CD4-positive, alpha-beta T cell treated with Interleukin-6 for 4 hours (primary cell): Measurements from ENCODE around the gene NFATC3.
"Not testable (repeated sequence)": the region's sequence is repeated elsewhere in the genome, so short reads cannot be mapped to it uniquely, and the experiment has no call there.

Experiments
- DNase-seq: peaks from one replicate; pipeline ENCODE4 v3.0.0-alpha.2; 2020; ENCODE audit warnings: mixed read lengths

NFATC3 gene

GRCh38 chr16:68120496-68120895 lies 35.3 kb downstream of the NFATC3 start:
- DNase-seq: not testable (repeated sequence)

DNA sequence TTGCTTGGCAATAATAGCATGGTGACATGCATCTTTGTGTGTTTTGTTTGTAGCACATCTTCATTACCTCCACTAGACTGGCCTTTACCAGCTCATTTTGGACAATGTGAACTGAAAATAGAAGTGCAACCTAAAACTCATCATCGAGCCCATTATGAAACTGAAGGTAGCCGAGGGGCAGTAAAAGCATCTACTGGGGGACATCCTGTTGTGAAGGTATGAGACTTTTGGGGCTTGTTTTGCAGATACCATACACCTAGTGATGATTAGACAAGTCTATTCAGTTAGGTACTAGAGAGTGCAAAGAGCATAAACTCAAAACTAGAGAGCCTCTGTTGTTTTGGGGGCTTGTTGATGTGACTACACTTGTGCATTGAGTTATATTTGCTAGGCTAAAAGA lies 41.2 kb downstream of the NFATC3 start:
- DNase-seq: no peak

- DNase-seq: no peak
Observed at GRCh38 chr16:68128577-68129305, 43.6 kb downstream of the NFATC3 start.

GRCh38 chr16:68130520-68130919 lies 45.4 kb downstream of the NFATC3 start:
- no peak for DNase-seq

GRCh38 chr16:68131813-68132706 lies 46.9 kb downstream of the NFATC3 start:
- peak; percentile 14 for DNase-seq

DNA sequence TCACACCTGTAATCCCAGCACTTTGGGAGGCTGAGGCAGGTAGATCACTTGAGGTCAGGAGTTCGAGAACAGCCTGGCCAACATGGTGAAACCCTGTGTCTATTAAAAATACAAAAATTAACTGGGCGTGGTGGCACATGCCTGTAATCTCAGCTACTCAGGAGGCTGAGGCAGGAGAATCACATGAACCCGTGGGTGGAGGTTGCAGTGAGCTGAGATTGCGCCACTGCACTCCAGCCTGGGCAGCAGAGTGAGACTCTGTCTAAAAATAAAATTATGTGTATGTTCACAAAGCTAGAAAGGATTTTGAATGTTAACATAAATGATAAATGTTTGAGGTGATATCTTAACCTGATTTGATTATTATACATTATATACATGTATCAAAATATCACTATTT lies 47.8 kb downstream of the NFATC3 start:
- DNase-seq: not testable (repeated sequence)

DNA sequence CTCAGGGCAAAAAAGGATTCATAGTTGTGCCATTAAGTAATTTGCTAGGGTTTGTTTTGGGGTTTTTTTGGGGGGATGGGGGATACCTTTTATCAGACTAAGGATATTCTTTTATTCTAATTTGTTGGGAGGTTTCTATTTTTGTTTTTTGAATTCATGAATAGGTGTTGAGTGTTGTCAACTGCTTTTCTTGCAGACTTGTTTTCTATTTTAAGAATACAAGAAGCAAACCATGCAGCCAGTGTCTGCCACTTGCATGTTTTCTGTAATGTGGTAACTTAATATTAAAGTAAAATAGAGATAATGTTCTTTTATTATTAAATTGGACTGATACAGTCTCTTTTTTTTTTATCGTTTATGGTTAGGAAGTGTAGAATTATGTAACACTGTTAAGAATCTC lies 49.5 kb downstream of the NFATC3 start:
- DNase-seq: no peak

DNA sequence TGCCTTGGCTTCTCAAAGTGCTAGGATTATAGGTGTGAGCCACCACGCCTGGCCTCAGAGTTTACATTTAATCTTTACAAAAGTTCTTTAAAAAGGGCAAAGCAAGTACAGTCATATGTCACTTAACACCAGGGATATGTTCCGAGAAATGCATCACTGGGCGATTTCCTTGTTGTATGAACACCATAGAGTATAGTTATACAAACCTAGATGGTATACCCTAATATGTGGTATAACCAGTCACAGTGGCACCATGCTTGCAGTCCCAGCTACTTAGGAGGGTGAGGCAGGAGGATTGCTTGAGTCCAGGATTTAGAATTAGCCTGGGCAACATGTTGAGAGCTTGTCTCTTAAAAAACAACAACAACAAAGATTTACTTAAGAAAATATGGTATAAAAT lies 51.3 kb downstream of the NFATC3 start:
- DNase-seq: no peak

DNA sequence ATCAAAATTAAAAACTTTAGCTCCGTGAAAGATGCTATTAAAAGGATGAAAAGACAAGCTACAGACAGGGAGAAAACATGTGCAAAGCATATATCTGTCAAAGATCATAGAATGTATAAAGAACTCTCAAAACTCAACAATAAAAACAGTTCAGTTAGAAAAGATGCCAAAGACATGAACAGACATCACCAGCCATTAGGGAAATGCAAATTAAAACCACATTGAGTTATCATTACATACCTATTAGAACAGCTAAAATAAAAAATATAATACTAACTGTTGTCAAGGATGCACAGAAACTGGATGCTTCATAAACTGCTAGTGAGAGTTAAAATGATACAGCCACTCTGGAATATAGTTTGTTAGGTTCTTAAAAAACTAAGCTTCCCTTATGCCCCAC lies 58.8 kb downstream of the NFATC3 start:
- no peak for DNase-seq

- no peak for DNase-seq
Observed at GRCh38 chr16:68146585-68146984, 61.4 kb downstream of the NFATC3 start.

GRCh38 chr16:68147444-68147843 lies 62.3 kb downstream of the NFATC3 start:
- no peak for DNase-seq

GRCh38 chr16:68149596-68149995 lies 64.4 kb downstream of the NFATC3 start:
- no peak for DNase-seq

GRCh38 chr16:68155425-68155824 lies 70.3 kb downstream of the NFATC3 start:
- no peak for DNase-seq

GRCh38 chr16:68162413-68162812 lies 77.2 kb downstream of the NFATC3 start:
- no peak for DNase-seq

GRCh38 chr16:68163275-68163674 lies 78.1 kb downstream of the NFATC3 start:
- not testable (repeated sequence) for DNase-seq

DNA sequence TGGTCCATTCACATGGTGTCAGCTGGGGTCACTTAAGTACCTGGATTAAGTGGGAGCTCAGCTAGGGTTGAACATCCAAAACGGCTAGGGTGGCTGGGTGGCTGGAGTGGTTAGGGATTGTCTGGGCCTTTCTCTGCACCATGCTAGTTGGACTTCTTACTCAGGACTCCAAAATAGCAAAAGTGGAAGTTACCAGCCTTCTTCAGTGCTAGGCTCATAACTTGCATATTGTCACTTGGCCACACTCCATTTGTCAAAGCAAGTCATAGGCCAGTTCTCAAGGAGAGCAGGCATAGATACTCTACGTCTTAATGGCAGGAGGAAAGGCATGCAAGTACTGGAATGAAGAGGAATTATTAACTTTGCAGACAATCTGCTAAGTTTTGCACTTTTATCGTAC lies 81.1 kb downstream of the NFATC3 start:
- DNase-seq: no peak

- no peak for DNase-seq
Observed at GRCh38 chr16:68179196-68179795, 94.1 kb downstream of the NFATC3 start.

DNA sequence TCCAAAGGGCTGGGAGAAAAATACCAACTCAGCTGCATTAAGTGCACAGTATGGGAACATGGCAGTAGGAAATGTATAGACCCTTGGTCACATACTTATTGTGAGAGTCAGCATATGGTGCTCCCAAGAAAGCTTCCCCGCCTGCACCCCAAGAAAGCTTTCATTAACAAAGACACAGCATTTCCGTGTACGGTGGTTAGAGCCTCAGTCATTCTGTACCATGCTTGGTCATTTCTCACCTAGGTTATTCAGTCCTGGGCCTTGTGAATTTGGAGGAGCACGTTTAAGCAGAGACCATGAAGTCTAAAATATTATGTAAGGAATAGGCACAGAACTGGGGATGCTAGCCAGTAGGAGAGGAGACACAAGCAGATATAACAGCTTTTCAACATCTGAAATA lies 94.7 kb downstream of the NFATC3 start:
- DNase-seq: no peak

GRCh38 chr16:68183046-68183445 lies 97.9 kb downstream of the NFATC3 start:
- no peak for DNase-seq

DNA sequence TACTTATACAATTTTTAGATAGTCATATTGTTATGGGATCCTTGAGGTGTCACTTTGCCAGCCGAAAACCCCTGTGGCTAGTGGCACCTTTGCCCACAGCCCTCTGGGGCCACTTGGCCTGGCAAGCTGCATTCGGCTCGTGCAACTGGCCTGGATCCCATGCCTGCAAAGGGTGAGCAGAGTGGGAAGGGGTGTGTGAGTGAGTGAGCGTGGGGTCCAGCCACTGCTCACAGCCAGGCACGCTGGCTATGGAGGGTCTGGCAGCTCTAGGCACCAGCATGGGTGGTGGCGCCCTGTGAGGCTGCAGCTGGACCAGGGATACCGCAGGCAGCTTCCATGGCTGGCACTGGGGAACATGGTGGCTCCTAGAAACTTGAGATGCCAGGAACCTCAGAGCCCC lies 101.7 kb downstream of the NFATC3 start:
- no peak for DNase-seq

DNA sequence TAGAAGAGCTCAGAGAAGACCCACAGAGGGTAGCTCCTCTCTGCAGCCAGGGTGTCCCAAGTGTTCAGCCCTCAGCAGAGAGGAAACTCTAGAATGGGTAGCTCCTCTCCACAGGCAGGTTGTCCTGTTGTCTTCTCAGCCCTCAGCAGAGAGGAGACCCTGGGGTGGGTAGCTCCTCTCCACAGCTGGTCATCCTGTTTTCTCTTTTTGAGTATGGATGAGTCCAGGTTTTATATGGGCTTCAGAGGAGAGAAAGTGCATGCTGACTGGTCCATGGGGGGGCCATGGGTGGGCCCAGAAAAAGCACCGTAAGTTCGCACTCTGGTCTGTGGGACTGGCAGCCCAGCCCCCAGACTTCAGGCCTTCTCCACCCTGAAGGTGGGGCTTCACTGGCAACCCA lies 102.3 kb downstream of the NFATC3 start:
- no peak for DNase-seq

GRCh38 chr16:68188170-68188569 lies 103.0 kb downstream of the NFATC3 start:
- no peak for DNase-seq

GRCh38 chr16:68190081-68190480 lies 104.9 kb downstream of the NFATC3 start:
- DNase-seq: no peak
